GM21717 (cell line): ENCODE data around the gene KIR3DL2.
"Not testable (repeated sequence)": the region's sequence is repeated elsewhere in the genome, so short reads cannot be mapped to it uniquely, and the experiment has no call there.

Experiments
- ATAC-seq: cut with Tn5 transposase; IDR thresholded peaks from one replicate; pipeline ENCODE4 v1.9.1; 2021; ENCODE audit warnings: mild to moderate bottlenecking, moderate library complexity; ENCODE audit not compliant: unreplicated experiment

Gene KIR3DL2

GRCh38 chr19:54850061-54850640, at the start of gene KIR3DL2:
Gene KIR3DL2, plus strand, starts transcription at chr19:54850443. Its CDS starts 33 bp downstream, at chr19:54850476.
- ATAC-seq, result not testable (repeated sequence)

- ATAC-seq, result no peak
These were observed 46.8 kb upstream of the KIR3DL2 start, which contains the start of gene KIR2DL4 for GRCh38 chr19:54803410-54803809. Gene KIR2DL4, plus strand, starts transcription at chr19:54803610. Its CDS starts 42 bp downstream, at chr19:54803652.

- ATAC-seq, result no peak
These were observed 46.1 kb upstream of the KIR3DL2 start for GRCh38 chr19:54804101-54804500.

- no peak for ATAC-seq
These were observed 45.7 kb upstream of the KIR3DL2 start for GRCh38 chr19:54804571-54804970.

- ATAC-seq, result no peak
These were observed 44.4 kb upstream of the KIR3DL2 start for GRCh38 chr19:54805665-54806515.

- no peak for ATAC-seq
These were observed 43.8 kb upstream of the KIR3DL2 start for GRCh38 chr19:54806516-54806838.

GRCh38 chr19:54814571-54814970, 35.7 kb upstream of the KIR3DL2 start:
- ATAC-seq, result not testable (repeated sequence)

- ATAC-seq, result not testable (repeated sequence)
These were observed 34.0 kb upstream of the KIR3DL2 start, which contains the start of gene KIR3DL1 for GRCh38 chr19:54816251-54816650. Gene KIR3DL1, plus strand, starts transcription at chr19:54816468.

- no peak for ATAC-seq
These were observed 32.3 kb upstream of the KIR3DL2 start for GRCh38 chr19:54817670-54818536.

- not testable (repeated sequence) for ATAC-seq
These were observed 25.8 kb upstream of the KIR3DL2 start for GRCh38 chr19:54824416-54824815.

GRCh38 chr19:54825326-54825725, 24.9 kb upstream of the KIR3DL2 start:
- not testable (repeated sequence) for ATAC-seq

- ATAC-seq, result not testable (repeated sequence)
These were observed 22.2 kb upstream of the KIR3DL2 start for GRCh38 chr19:54828064-54828463.

GRCh38 chr19:54832496-54832895, 17.7 kb upstream of the KIR3DL2 start, which contains the start of gene KIR2DS4:
Gene KIR2DS4, plus strand, starts transcription at chr19:54832676.
- ATAC-seq, result not testable (repeated sequence)

GRCh38 chr19:54835126-54835525, 15.1 kb upstream of the KIR3DL2 start:
- ATAC-seq, result not testable (repeated sequence)

- not testable (repeated sequence) for ATAC-seq
These were observed 12.7 kb upstream of the KIR3DL2 start for GRCh38 chr19:54837522-54837921.

GRCh38 chr19:54843171-54843570, 7.1 kb upstream of the KIR3DL2 start:
- ATAC-seq, result not testable (repeated sequence)

GRCh38 chr19:54850930-54851329, 687 bp downstream of the KIR3DL2 start:
- no peak for ATAC-seq

GRCh38 chr19:54851353-54851752, 1.1 kb downstream of the KIR3DL2 start:
- no peak for ATAC-seq

GRCh38 chr19:54855241-54855640, 5.0 kb downstream of the KIR3DL2 start:
- not testable (repeated sequence) for ATAC-seq

GRCh38 chr19:54858476-54858875, 8.2 kb downstream of the KIR3DL2 start:
- ATAC-seq, result not testable (repeated sequence)

GRCh38 chr19:54859421-54859820, 9.2 kb downstream of the KIR3DL2 start:
- not testable (repeated sequence) for ATAC-seq
